ENCODE data around the gene SPNS1. TPM values are rescaled to one million over a fixed set of nuclear protein-coding genes. Genes with fewer than 3 reads are reported as not detected.
A peak's percentile ranks its signal among the peaks of the same experiment; 100 is the strongest.
"Not testable (repeated sequence)": the region's sequence is repeated elsewhere in the genome, so short reads cannot be mapped to it uniquely, and the experiment has no call there.

The SPNS1 gene
- total and polyA plus RNA-seq, 4 experiments from 2014 or later: 28.2 to 34.4 (median 30.7) TPM

DNA sequence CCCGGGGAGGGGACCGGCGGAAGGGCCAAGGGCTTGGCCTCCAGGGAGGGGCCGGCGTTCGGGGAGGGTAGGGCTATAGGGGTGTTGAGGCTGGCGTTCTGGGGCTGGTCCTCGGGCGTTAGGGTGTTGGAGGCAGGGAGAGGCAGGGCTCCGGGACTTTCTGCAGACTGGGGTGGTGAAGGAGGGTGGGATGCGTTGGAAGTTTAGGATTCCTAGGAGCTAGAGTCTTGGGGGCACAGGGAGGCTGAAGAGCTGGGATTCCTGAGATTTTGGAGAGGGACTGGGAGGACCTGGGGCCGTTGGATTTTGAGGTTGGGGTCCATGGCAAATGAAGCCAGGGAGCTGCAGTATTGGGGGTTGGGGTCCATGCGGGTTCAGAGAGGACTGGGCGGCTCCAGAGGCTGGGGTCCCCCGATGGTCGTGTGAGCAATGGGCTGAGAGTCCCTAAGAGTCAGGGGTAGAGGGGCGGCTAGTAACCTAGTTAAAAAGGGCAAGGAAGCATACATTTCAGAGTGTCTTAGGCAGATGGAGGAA is 23.1 kb upstream of the SPNS1 start:
- peak overlapping the region; percentile 66 to 92 (median 90) for H3K27ac Mint-ChIP-seq
- H3K4me1 Mint-ChIP-seq: peaks cover 12 to 38% (median 27%) of the 10 kb centered on the region in 4 donors
- Histone ChIP-seq H3K27me3 (ENCODE audit: insufficient read depth, low read length) (no peaks in the 10 kb centered on the region), H3K27ac (ENCODE audit: low read depth, low read length) (peak overlapping the region; percentile 70), H3K4me1 (ENCODE audit: insufficient read depth, low read length) (peaks cover 25% of the 10 kb centered on the region), H3K9me3 (ENCODE audit: control insufficient read depth in 1 of 2, low read length in 2 of 2) (no peaks in the 10 kb centered on the region), H3K4me3 (ENCODE audit: low read length in 2 of 2) (peak overlapping the region; percentile 12 to 66), H3K36me3 (ENCODE audit: insufficient read depth, low read length) (peaks cover 28% of the 10 kb centered on the region)
- DNase-seq: no peak
- ChIA-PET CTCF (ENCODE audit: partially characterized antibody) (interaction anchor here (0.7 to 1.5 kb wide), 2 partner anchors 22 to 26 kb away, joined by 3 to 4 read pairs; no protein-coding TSS in a partner anchor), POLR2A (ENCODE audit: partially characterized antibody) (interaction anchor here (0.7 to 2.8 kb wide), 8 partner anchors 22 to 123 kb away, joined by 3 to 19 read pairs (median 4); partner anchors contain the start of gene RABEP2)
- peak overlapping the region; percentile 89 to 99 (median 96) for H3K4me3 Mint-ChIP-seq
- peaks cover 7 to 27% of the 10 kb centered on the region in 2 donors for H3K36me3 Mint-ChIP-seq
- intact Hi-C loops (cut with micrococcal nuclease): loop anchor here (2.0 kb wide), 1 partner anchor 33 kb away; the partner anchor contains the start of gene LAT
- H3K9me3 Mint-ChIP-seq: no peaks in the 10 kb centered on the region
- H3K27me3 Mint-ChIP-seq: no peaks in the 10 kb centered on the region

- Histone ChIP-seq H3K27me3 (ENCODE audit: insufficient read depth, low read length) (no peaks in the 10 kb centered on the region), H3K9me3 (ENCODE audit: control insufficient read depth in 1 of 2, low read length in 2 of 2) (no peaks in the 10 kb centered on the region), H3K4me1 (ENCODE audit: insufficient read depth, low read length) (peaks cover 7% of the 10 kb centered on the region), H3K4me3 (ENCODE audit: low read length in 2 of 2) (no peak overlapping the region), H3K27ac (ENCODE audit: low read depth, low read length) (no peak overlapping the region), H3K36me3 (ENCODE audit: insufficient read depth, low read length) (peaks cover 72% of the 10 kb centered on the region)
- POLR2A ChIA-PET (ENCODE audit: partially characterized antibody): interaction anchor here (0.6 kb wide), 1 partner anchor 16 kb away, joined by 4 read pairs; no protein-coding TSS in a partner anchor
- CTCF ChIA-PET (ENCODE audit: partially characterized antibody): interaction anchor here (1.2 to 1.4 kb wide), 3 partner anchors 13 to 20 kb away, joined by 3 to 4 read pairs (median 3); no protein-coding TSS in a partner anchor
- H3K4me3 Mint-ChIP-seq: no peak overlapping the region
- peak overlapping the region in 2 of 7 donors; percentile 41 to 66 for H3K27ac Mint-ChIP-seq
- H3K27me3 Mint-ChIP-seq: no peaks in the 10 kb centered on the region
- DNase-seq: no peak
- H3K9me3 Mint-ChIP-seq: no peaks in the 10 kb centered on the region
- intact Hi-C loops (cut with micrococcal nuclease): no loop called here
- H3K4me1 Mint-ChIP-seq: peaks cover 2 to 12% (median 10%) of the 10 kb centered on the region in 4 donors
- H3K36me3 Mint-ChIP-seq: peaks cover 24 to 66% of the 10 kb centered on the region in 2 donors
Measured at GRCh38 chr16:28958216-28958615, 16.4 kb upstream of the SPNS1 start.

DNA sequence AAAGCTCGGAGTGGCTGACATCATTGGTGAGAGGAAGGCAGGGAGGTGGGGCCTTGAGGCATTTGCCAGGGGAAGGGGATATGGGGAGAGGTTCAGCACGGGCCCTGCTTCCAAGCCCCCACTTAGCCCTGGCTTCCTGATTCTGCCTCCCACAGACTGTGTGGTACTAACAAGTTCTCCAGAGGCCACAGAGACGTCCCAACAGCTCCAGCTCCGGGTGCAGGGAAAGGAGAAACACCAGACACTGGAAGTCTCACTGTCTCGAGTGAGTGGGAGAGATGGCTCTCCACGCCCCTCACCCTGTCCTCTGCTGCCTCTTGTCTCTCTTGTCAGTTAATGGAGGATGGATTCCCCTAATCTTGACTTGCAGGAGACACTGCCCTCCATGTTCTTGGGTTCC is 15.7 kb upstream of the SPNS1 start:
- Mint-ChIP-seq H3K4me1 (peaks cover 2 to 8% (median 5%) of the 10 kb centered on the region in 4 donors), H3K36me3 (peaks cover 28 to 69% of the 10 kb centered on the region in 2 donors), H3K27me3 (no peaks in the 10 kb centered on the region), H3K9me3 (no peaks in the 10 kb centered on the region), H3K4me3 (no peak overlapping the region), H3K27ac (peak overlapping the region in 1 of 7 donors; percentile 41)
- intact Hi-C loops (cut with micrococcal nuclease): no loop called here
- ChIA-PET CTCF (ENCODE audit: partially characterized antibody) (interaction anchor here (1.2 to 1.4 kb wide), 3 partner anchors 14 to 19 kb away, joined by 3 to 4 read pairs (median 3); no protein-coding TSS in a partner anchor), POLR2A (ENCODE audit: partially characterized antibody) (interaction anchor here (0.6 kb wide), 1 partner anchor 15 kb away, joined by 4 read pairs; no protein-coding TSS in a partner anchor)
- H3K4me1 ChIP-seq (ENCODE audit: insufficient read depth, low read length): peaks cover 2% of the 10 kb centered on the region
- H3K9me3 ChIP-seq (ENCODE audit: control insufficient read depth in 1 of 2, low read length in 2 of 2): no peaks in the 10 kb centered on the region
- H3K4me3 ChIP-seq (ENCODE audit: low read length in 2 of 2): no peak overlapping the region
- no peak overlapping the region for H3K27ac ChIP-seq (ENCODE audit: low read depth, low read length)
- peaks cover 76% of the 10 kb centered on the region for H3K36me3 ChIP-seq (ENCODE audit: insufficient read depth, low read length)
- no peak for DNase-seq
- no peaks in the 10 kb centered on the region for H3K27me3 ChIP-seq (ENCODE audit: insufficient read depth, low read length)

- no peaks in the 10 kb centered on the region for H3K9me3 ChIP-seq (ENCODE audit: control insufficient read depth in 1 of 2, low read length in 2 of 2)
- DNase-seq: no peak
- peaks cover 46% of the 10 kb centered on the region for H3K36me3 ChIP-seq (ENCODE audit: insufficient read depth, low read length)
- H3K4me1 ChIP-seq (ENCODE audit: insufficient read depth, low read length): no peaks in the 10 kb centered on the region
- Mint-ChIP-seq H3K4me3 (no peak overlapping the region), H3K27me3 (no peaks in the 10 kb centered on the region), H3K27ac (no peak overlapping the region), H3K36me3 (peaks cover 27 to 62% of the 10 kb centered on the region in 2 donors), H3K4me1 (peaks cover 0 to 5% (median under 1%) of the 10 kb centered on the region in 4 donors), H3K9me3 (no peaks in the 10 kb centered on the region)
- intact Hi-C loops (cut with micrococcal nuclease): no loop called here
- H3K4me3 ChIP-seq (ENCODE audit: low read length in 2 of 2): no peak overlapping the region
- H3K27me3 ChIP-seq (ENCODE audit: insufficient read depth, low read length): no peaks in the 10 kb centered on the region
- ChIA-PET POLR2A (ENCODE audit: partially characterized antibody) (no interaction called here), CTCF (ENCODE audit: partially characterized antibody) (interaction anchor here (1.0 to 1.2 kb wide), 2 partner anchors 10 to 14 kb away, joined by 4 to 5 read pairs; partner anchors contain the start of gene SPNS1)
- H3K27ac ChIP-seq (ENCODE audit: low read depth, low read length): no peak overlapping the region
Measured at GRCh38 chr16:28964072-28964471, 10.5 kb upstream of the SPNS1 start.

DNA sequence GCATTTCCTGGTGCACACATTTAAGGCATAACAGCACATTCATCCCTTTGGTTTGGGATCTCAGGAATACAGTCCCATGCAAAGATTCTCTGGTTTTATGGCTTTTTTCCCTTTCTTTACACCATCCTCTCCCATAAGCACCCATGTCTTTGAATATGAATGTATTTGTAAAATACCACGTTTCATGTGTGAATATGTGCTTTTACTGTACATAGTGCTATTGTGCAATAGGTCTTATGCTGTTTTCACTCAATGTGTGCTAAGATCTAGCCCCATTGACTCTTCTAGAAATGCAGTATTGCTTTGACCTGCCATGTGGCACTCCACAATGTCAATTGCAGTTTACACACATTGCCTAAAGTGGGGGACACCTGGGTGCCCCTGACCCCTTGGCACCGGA is 10.1 kb upstream of the SPNS1 start:
- intact Hi-C loops (cut with micrococcal nuclease): no loop called here
- H3K27ac Mint-ChIP-seq: no peak overlapping the region
- H3K4me1 ChIP-seq (ENCODE audit: insufficient read depth, low read length): no peaks in the 10 kb centered on the region
- no peaks in the 10 kb centered on the region for H3K27me3 ChIP-seq (ENCODE audit: insufficient read depth, low read length)
- no peak overlapping the region for H3K4me3 Mint-ChIP-seq
- H3K27me3 Mint-ChIP-seq: no peaks in the 10 kb centered on the region
- H3K9me3 ChIP-seq (ENCODE audit: control insufficient read depth in 1 of 2, low read length in 2 of 2): no peaks in the 10 kb centered on the region
- ChIA-PET POLR2A (ENCODE audit: partially characterized antibody) (no interaction called here), CTCF (ENCODE audit: partially characterized antibody) (interaction anchor here (1.2 kb wide), 1 partner anchor 13 kb away, joined by 5 read pairs; no protein-coding TSS in a partner anchor)
- H3K4me1 Mint-ChIP-seq: peaks cover 0 to 5% (median under 1%) of the 10 kb centered on the region in 4 donors
- H3K36me3 ChIP-seq (ENCODE audit: insufficient read depth, low read length): peaks cover 41% of the 10 kb centered on the region
- H3K27ac ChIP-seq (ENCODE audit: low read depth, low read length): no peak overlapping the region
- no peak overlapping the region for H3K4me3 ChIP-seq (ENCODE audit: low read length in 2 of 2)
- peaks cover 24 to 58% of the 10 kb centered on the region in 2 donors for H3K36me3 Mint-ChIP-seq
- H3K9me3 Mint-ChIP-seq: no peaks in the 10 kb centered on the region
- DNase-seq: no peak

GRCh38 chr16:28967156-28967555 is 7.4 kb upstream of the SPNS1 start:
- peak overlapping the region in 2 of 7 donors; percentile 42 to 61 for H3K27ac Mint-ChIP-seq
- ChIA-PET POLR2A (ENCODE audit: partially characterized antibody) (interaction anchor here (1.4 kb wide), 1 partner anchor 10 kb away, joined by 5 read pairs; no protein-coding TSS in a partner anchor), CTCF (ENCODE audit: partially characterized antibody) (interaction anchor here (1.1 to 4.2 kb wide), 2 partner anchors 11 to 93 kb away, joined by 5 to 29 read pairs; no protein-coding TSS in a partner anchor)
- Histone ChIP-seq H3K36me3 (ENCODE audit: insufficient read depth, low read length) (peaks cover 30% of the 10 kb centered on the region), H3K27ac (ENCODE audit: low read depth, low read length) (no peak overlapping the region), H3K4me1 (ENCODE audit: insufficient read depth, low read length) (no peaks in the 10 kb centered on the region), H3K27me3 (ENCODE audit: insufficient read depth, low read length) (no peaks in the 10 kb centered on the region), H3K4me3 (ENCODE audit: low read length in 2 of 2) (no peak overlapping the region), H3K9me3 (ENCODE audit: control insufficient read depth in 1 of 2, low read length in 2 of 2) (no peaks in the 10 kb centered on the region)
- no peak for DNase-seq
- no peaks in the 10 kb centered on the region for H3K27me3 Mint-ChIP-seq
- intact Hi-C loops (cut with micrococcal nuclease): no loop called here
- peaks cover 13 to 38% of the 10 kb centered on the region in 2 donors for H3K36me3 Mint-ChIP-seq
- H3K4me3 Mint-ChIP-seq: no peak overlapping the region
- H3K9me3 Mint-ChIP-seq: no peaks in the 10 kb centered on the region
- H3K4me1 Mint-ChIP-seq: no peaks in the 10 kb centered on the region

- H3K4me3 Mint-ChIP-seq; POLR2A ChIA-PET (ENCODE audit: partially characterized antibody); H3K4me1 ChIP-seq (ENCODE audit: insufficient read depth, low read length); H3K36me3 ChIP-seq (ENCODE audit: insufficient read depth, low read length); H3K27me3 Mint-ChIP-seq; DNase-seq; H3K9me3 ChIP-seq (ENCODE audit: control insufficient read depth in 1 of 2, low read length in 2 of 2); CTCF ChIA-PET (ENCODE audit: partially characterized antibody); H3K4me3 ChIP-seq (ENCODE audit: low read length in 2 of 2); H3K9me3 Mint-ChIP-seq; H3K27me3 ChIP-seq (ENCODE audit: insufficient read depth, low read length); intact Hi-C loops (cut with micrococcal nuclease); H3K27ac ChIP-seq (ENCODE audit: low read depth, low read length): not testable (repeated sequence)
- Mint-ChIP-seq H3K27ac (peak overlapping the region in 4 of 7 donors; percentile 1 to 62 (median 26)), H3K4me1 (peaks cover 6 to 12% (median 9%) of the 10 kb centered on the region in 4 donors), H3K36me3 (peaks cover 6 to 21% of the 10 kb centered on the region in 2 donors)
Measured at GRCh38 chr16:28969696-28970095, 4.9 kb upstream of the SPNS1 start.

Measured in CD4-positive, alpha-beta memory T cell (primary cell).